Esophagus muscularis mucosa (tissue), 3 donors: ENCODE data around the gene CSNK1G1.

Source experiments
- CTCF ChIP-seq, 3 experiments: fragments of 200-600 bp in 2 of 3; fragments of 450-650 bp in 1 of 3; sonication (generic) in 2 of 3; IDR thresholded peaks; one replicate each; pipeline ENCODE4 v1.5.1; 2017 to 2019; ENCODE audit warnings: antibody characterized with exemption in 3 of 3, mild to moderate bottlenecking in 2 of 3, moderate library complexity in 1 of 3
- EP300 ChIP-seq: sonication (generic); formaldehyde crosslinking; IDR thresholded peaks from one replicate; pipeline ENCODE4 v1.6.1; 2017; ENCODE audit warnings: antibody characterized with exemption

GRCh38 chr15:64355944-64356709 lies at the start of gene CSNK1G1:
- TF ChIP-seq CTCF (IDR thresholded peaks at IDR 0.05): peak; percentile 23 to 34 (median 27)
- no peak for TF ChIP-seq EP300
